ENCODE data around the gene RAB5IF. TPM values are rescaled to one million over a fixed set of nuclear protein-coding genes. Genes with fewer than 3 reads are reported as not detected.
"Not testable (repeated sequence)": the region's sequence is repeated elsewhere in the genome, so short reads cannot be mapped to it uniquely, and the experiment has no call there.

The RAB5IF gene
- total and polyA plus RNA-seq, 7 donors = 58.7 to 169 (median 85.1) TPM

- H3K27me3 ChIP-seq = no peaks in the 10 kb centered on the region
- TF ChIP-seq POLR2AphosphoS5 (IDR thresholded peaks at IDR 0.05) (no peak), POLR2A (IDR thresholded peaks at IDR 0.05) (no peak), EP300 (IDR thresholded peaks at IDR 0.05) (no peak), CTCF (IDR thresholded peaks at IDR 0.05) (no peak)
- intact Hi-C loops (cut with DNase I) = no loop called here
- H3K4me3 ChIP-seq = no peak overlapping the region
- DNase-seq = no peak
- no peaks in the 10 kb centered on the region for H3K4me1 ChIP-seq
- H3K36me3 ChIP-seq = no peaks in the 10 kb centered on the region
- 87% methylated on average over 3 of the region's 3 CpGs for WGBS, 2 donors
- H3K27ac ChIP-seq = no peak overlapping the region
- H3K9me3 ChIP-seq = no peaks in the 10 kb centered on the region
Measured at GRCh38 chr20:36632147-36632486, 26.5 kb downstream of the RAB5IF start.

- TF ChIP-seq EP300 (IDR thresholded peaks at IDR 0.05) (no peak), POLR2AphosphoS5 (IDR thresholded peaks at IDR 0.05) (no peak), CTCF (IDR thresholded peaks at IDR 0.05) (no peak), POLR2A (IDR thresholded peaks at IDR 0.05) (no peak)
- 86 to 87% methylated on average over 14 of the region's 14 CpGs for WGBS, 2 donors
- DNase-seq = no peak
- H3K36me3 ChIP-seq = no peaks in the 10 kb centered on the region
- no peak overlapping the region for H3K4me3 ChIP-seq
- intact Hi-C loops (cut with DNase I) = no loop called here
- H3K27ac ChIP-seq = no peak overlapping the region
- no peaks in the 10 kb centered on the region for H3K9me3 ChIP-seq
- H3K4me1 ChIP-seq = no peaks in the 10 kb centered on the region
- no peaks in the 10 kb centered on the region for H3K27me3 ChIP-seq
Measured at GRCh38 chr20:36632487-36633284, 27.1 kb downstream of the RAB5IF start.

GRCh38 chr20:36633285-36633772 lies 27.8 kb downstream of the RAB5IF start:
- no peak overlapping the region for H3K4me3 ChIP-seq
- H3K36me3 ChIP-seq = no peaks in the 10 kb centered on the region
- WGBS, 2 donors = 87% methylated on average over 9 of the region's 9 CpGs
- H3K4me1 ChIP-seq = no peaks in the 10 kb centered on the region
- no peaks in the 10 kb centered on the region for H3K9me3 ChIP-seq
- no peak for DNase-seq
- intact Hi-C loops (cut with DNase I) = no loop called here
- H3K27ac ChIP-seq = no peak overlapping the region
- TF ChIP-seq POLR2A (IDR thresholded peaks at IDR 0.05) = no peak
- TF ChIP-seq CTCF (IDR thresholded peaks at IDR 0.05) = no peak
- no peak for TF ChIP-seq EP300 (IDR thresholded peaks at IDR 0.05)
- TF ChIP-seq POLR2AphosphoS5 (IDR thresholded peaks at IDR 0.05) = no peak
- no peaks in the 10 kb centered on the region for H3K27me3 ChIP-seq

- no peaks in the 10 kb centered on the region for H3K27me3 ChIP-seq
- no peaks in the 10 kb centered on the region for H3K9me3 ChIP-seq
- TF ChIP-seq POLR2A (IDR thresholded peaks at IDR 0.05) (no peak), POLR2AphosphoS5 (IDR thresholded peaks at IDR 0.05) (no peak), CTCF (IDR thresholded peaks at IDR 0.05) (no peak), EP300 (IDR thresholded peaks at IDR 0.05) (no peak)
- WGBS, 2 donors = 95 to 97% methylated on average over 11 of the region's 11 CpGs
- no peaks in the 10 kb centered on the region for H3K36me3 ChIP-seq
- DNase-seq = no peak
- no peaks in the 10 kb centered on the region for H3K4me1 ChIP-seq
- intact Hi-C loops (cut with DNase I) = no loop called here
- no peak overlapping the region for H3K4me3 ChIP-seq
- no peak overlapping the region for H3K27ac ChIP-seq
Measured at GRCh38 chr20:36634342-36634741, 28.8 kb downstream of the RAB5IF start.

GRCh38 chr20:36638876-36639400 lies 33.4 kb downstream of the RAB5IF start:
- H3K27me3 ChIP-seq; H3K4me3 ChIP-seq; DNase-seq; H3K27ac ChIP-seq; H3K4me1 ChIP-seq; H3K9me3 ChIP-seq; H3K36me3 ChIP-seq; intact Hi-C loops (cut with DNase I): not testable (repeated sequence)
- 92 to 96% methylated on average over 12 of the region's 12 CpGs for WGBS, 2 donors
